GM21717 (cell line): ENCODE results near the gene ZGLP1.

ENCODE experiments used
- ATAC-seq: cut with Tn5 transposase; IDR thresholded peaks from one replicate; pipeline ENCODE4 v1.9.1; 2021; ENCODE audit warnings: mild to moderate bottlenecking, moderate library complexity; ENCODE audit not compliant: unreplicated experiment

ZGLP1 gene

GRCh38 chr19:10328558-10329429 is 19.2 kb upstream of the ZGLP1 start:
- ATAC-seq, result no peak

GRCh38 chr19:10327793-10328192 is 18.2 kb upstream of the ZGLP1 start:
- no peak for ATAC-seq

- no peak for ATAC-seq
These were observed 16.1 kb upstream of the ZGLP1 start for GRCh38 chr19:10325732-10326131.

GRCh38 chr19:10321874-10322835 is 12.5 kb upstream of the ZGLP1 start:
- no peak for ATAC-seq

- ATAC-seq, result no peak
These were observed 11.8 kb upstream of the ZGLP1 start for GRCh38 chr19:10321417-10321797.

GRCh38 chr19:10320602-10321416 is 11.2 kb upstream of the ZGLP1 start:
- ATAC-seq, result no peak

GRCh38 chr19:10318807-10319682 is 9.4 kb upstream of the ZGLP1 start:
- no peak for ATAC-seq

GRCh38 chr19:10317857-10318462 is 8.3 kb upstream of the ZGLP1 start:
- no peak for ATAC-seq

- no peak for ATAC-seq
These were observed 7.6 kb upstream of the ZGLP1 start for GRCh38 chr19:10317045-10317856.

GRCh38 chr19:10316229-10317044 is 6.8 kb upstream of the ZGLP1 start:
- ATAC-seq, result no peak

GRCh38 chr19:10315335-10316214 is 6.0 kb upstream of the ZGLP1 start, which contains the start of gene FDX2:
FDX2 (minus strand) TSS chr19:10316015; CDS start chr19:10315996, 19 bp downstream.
- ATAC-seq, result no peak

- ATAC-seq, result no peak
These were observed 3.3 kb downstream of the ZGLP1 start for GRCh38 chr19:10306327-10306726.

GRCh38 chr19:10305139-10305806 is 4.3 kb downstream of the ZGLP1 start:
- no peak for ATAC-seq

GRCh38 chr19:10299545-10300458 is 9.8 kb downstream of the ZGLP1 start:
- no peak for ATAC-seq
